Measurements from ENCODE around the gene TSPAN10.

The TSPAN10 gene

GRCh38 chr17:81635431-81635830 lies 1.6 kb upstream of the TSPAN10 start:
- peak overlapping the region; percentile 99 for H3K4me3 ChIP-seq (ENCODE audit: low read depth, low read length)
- no peak for TF ChIP-seq CTCF (IDR thresholded peaks at IDR 0.05; ENCODE audit: control insufficient read depth, extremely low read depth, insufficient read depth)
- DNase-seq (ENCODE audit: low read depth), result no peak

DNA sequence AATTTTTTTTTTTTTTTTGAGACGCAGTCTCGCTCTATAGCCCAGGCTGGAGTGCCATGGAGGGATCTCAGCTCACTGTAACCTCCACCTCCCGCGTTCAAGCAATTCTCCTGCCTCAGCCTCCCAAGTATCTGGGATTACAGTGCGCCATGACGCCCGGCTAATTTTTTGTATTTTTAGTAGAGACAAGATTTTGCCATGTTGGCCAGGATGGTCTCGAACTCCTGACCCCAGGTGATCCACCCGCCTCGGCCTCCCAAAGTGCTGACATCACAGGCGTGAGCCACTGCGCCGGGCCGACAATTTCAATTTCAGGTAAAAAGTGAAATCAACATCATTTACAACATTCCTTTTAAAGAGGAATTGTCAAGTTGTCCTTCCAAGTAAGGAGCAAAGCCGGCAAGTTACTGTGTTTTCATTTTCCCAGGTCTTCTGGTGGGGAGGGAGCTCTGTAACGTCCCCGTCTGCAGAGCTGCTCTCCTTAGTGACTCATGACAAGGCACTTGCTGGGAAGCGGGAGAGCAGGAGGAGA lies 957 bp upstream of the TSPAN10 start:
- peak overlapping the region; percentile 99 for H3K4me3 ChIP-seq (ENCODE audit: low read depth, low read length)
- TF ChIP-seq CTCF (IDR thresholded peaks at IDR 0.05; ENCODE audit: control insufficient read depth, extremely low read depth, insufficient read depth), result no peak
- no peak for DNase-seq (ENCODE audit: low read depth)

DNA sequence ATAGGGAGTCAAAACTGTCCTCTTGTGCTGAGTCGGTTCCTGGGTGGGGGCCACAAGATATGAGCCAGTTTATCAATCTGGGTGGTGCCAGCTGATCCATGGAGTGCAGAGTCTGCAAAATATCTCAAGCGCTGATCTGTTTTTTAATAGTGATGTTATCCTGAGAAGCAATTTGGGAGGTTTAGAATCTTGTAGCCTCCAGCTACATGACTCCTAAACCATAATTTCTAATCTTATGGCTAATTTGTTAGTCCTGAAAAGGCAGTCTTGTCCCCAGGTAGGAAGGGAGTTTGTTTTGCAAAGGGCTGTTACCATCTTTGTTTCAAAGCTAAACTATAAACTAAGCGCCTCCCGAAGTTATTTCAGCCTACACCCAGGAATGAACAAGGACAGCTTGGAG lies 1.7 kb downstream of the TSPAN10 start:
- TF ChIP-seq CTCF (IDR thresholded peaks at IDR 0.05; ENCODE audit: control insufficient read depth, extremely low read depth, insufficient read depth), result no peak
- DNase-seq (ENCODE audit: low read depth), result no peak
- H3K4me3 ChIP-seq (ENCODE audit: low read depth, low read length), result no peak overlapping the region

- no peak overlapping the region for H3K4me3 ChIP-seq (ENCODE audit: low read depth, low read length)
- no peak for TF ChIP-seq CTCF (IDR thresholded peaks at IDR 0.05; ENCODE audit: control insufficient read depth, extremely low read depth, insufficient read depth)
- DNase-seq (ENCODE audit: low read depth), result no peak
Measured at GRCh38 chr17:81640011-81640410, 3.0 kb downstream of the TSPAN10 start.

DNA sequence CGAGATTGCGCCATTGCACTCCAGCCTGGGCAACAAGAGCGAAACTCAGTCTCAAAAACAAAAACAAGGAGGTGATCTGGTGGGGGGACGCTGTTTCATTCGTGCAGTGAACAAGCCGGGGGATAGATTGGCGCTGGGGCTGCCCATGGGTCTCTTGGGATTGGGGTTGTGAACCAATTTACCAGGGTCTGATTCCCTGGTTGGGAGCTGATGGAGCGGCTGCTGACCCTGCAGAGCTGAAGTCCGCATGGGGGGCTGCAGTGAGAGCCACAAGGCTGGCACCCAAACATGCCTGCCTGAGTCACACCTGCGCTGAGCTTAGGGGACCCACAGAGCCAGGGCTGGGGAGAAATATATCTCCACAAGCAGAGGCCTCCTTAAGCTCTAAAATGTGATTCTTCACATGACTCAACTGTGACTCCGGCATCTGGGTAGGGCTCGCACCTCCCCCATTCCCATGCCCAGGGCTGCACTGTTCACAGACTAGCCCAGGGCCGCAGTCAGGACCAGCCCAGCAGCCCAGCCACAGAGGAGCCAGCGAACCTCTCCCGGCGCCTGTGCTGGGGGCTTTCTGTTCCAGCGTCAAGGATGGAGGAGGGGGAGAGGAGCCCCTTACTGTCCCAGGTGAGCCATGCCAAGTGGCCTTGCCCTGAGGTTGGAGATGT lies 5.0 kb downstream of the TSPAN10 start:
- DNase-seq (ENCODE audit: low read depth), result no peak
- H3K4me3 ChIP-seq (ENCODE audit: low read depth, low read length), result no peak overlapping the region
- TF ChIP-seq CTCF (IDR thresholded peaks at IDR 0.05; ENCODE audit: control insufficient read depth, extremely low read depth, insufficient read depth), result no peak

GRCh38 chr17:81644496-81644895 lies 7.5 kb downstream of the TSPAN10 start:
- DNase-seq (ENCODE audit: low read depth), result no peak
- H3K4me3 ChIP-seq (ENCODE audit: low read depth, low read length), result no peak overlapping the region
- TF ChIP-seq CTCF (IDR thresholded peaks at IDR 0.05; ENCODE audit: control insufficient read depth, extremely low read depth, insufficient read depth), result no peak

Data from LNCaP clone FGC (cell line).